B cell (primary cell): ENCODE data around the gene FBXO44. TPM values are rescaled to one million over a fixed set of nuclear protein-coding genes. Genes with fewer than 3 reads are reported as not detected.

ENCODE experiments used
- ATAC-seq: fragments of 200-7000 bp; cut with Tn5 transposase; one replicate; pipeline ENCODE4 v1.10.0; 2021; ENCODE audit warnings: low read depth, mild to moderate bottlenecking, moderate number of reproducible peaks, moderate library complexity
- CTCF ChIA-PET: fragments of 350-600 bp; sonication (Branson Sonifier 250); formaldehyde crosslinking; loops from one replicate; lab custom pipeline; 2021; ENCODE audit warnings: antibody characterized with exemption, inconsistent platforms; lab: Charles Lee
- POLR2A ChIA-PET: fragments of 350-600 bp; sonication (Branson Sonifier 250); formaldehyde crosslinking; loops from one replicate; lab custom pipeline; 2021; ENCODE audit warnings: antibody characterized with exemption; lab: Charles Lee
- DNase-seq: peaks from one replicate; pipeline ENCODE4 v3.0.0; 2013
- H2AFZ ChIP-seq: 2 replicates; pipeline ENCODE4 v1.6.1; 2012; ENCODE audit warnings: mild to moderate bottlenecking, low read depth, low read length; ENCODE audit not compliant: insufficient read depth, poor library complexity, severe bottlenecking
- H3K27ac ChIP-seq, 2 donors: 1 replicate in 1 of 2; 2 replicates in 1 of 2; pipeline ENCODE4 v1.5.1; 2012 to 2013; ENCODE audit warnings: low read length in 2 of 2, mild to moderate bottlenecking in 2 of 2, moderate library complexity in 1 of 2
- H3K27me3 ChIP-seq, 4 experiments: fragments of 200-600 bp in 1 of 4; sonication (generic) in 1 of 4; replicated peaks in 1 of 4; 1 replicate in 2 of 4; 2 replicates in 2 of 4; pipeline versions ENCODE4 v1.6.1 to v1.7.0; 2013 to 2016; ENCODE audit warnings: low read length in 3 of 4, mild to moderate bottlenecking in 2 of 4, mixed read lengths in 1 of 4, moderate library complexity in 1 of 4; ENCODE audit not compliant: insufficient read depth in 4 of 4, control insufficient read depth in 3 of 4; ENCODE audit errors: control extremely low read depth in 1 of 4
- H3K36me3 ChIP-seq, 2 experiments: replicated peaks in 1 of 2; 1 replicate in 1 of 2; 2 replicates in 1 of 2; pipeline versions ENCODE4 v1.6.1 to v1.7.1; 2013; ENCODE audit warnings: low read length in 1 of 2; ENCODE audit not compliant: insufficient read depth in 2 of 2, control insufficient read depth in 1 of 2; ENCODE audit errors: control extremely low read depth in 1 of 2, extremely low read depth in 1 of 2
- H3K4me1 ChIP-seq, 2 donors: fragments of 200-600 bp in 1 of 2; sonication (generic) in 1 of 2; 1 replicate in 1 of 2; 2 replicates in 1 of 2; pipeline versions ENCODE4 v1.5.1 to v1.6.1; 2013 to 2017; ENCODE audit warnings: low read length in 2 of 2; ENCODE audit not compliant: control insufficient read depth in 2 of 2, insufficient read depth in 2 of 2
- H3K4me2 ChIP-seq: replicated peaks from 2 replicates; pipeline ENCODE3; 2012; ENCODE audit warnings: mild to moderate bottlenecking, low read depth, low read length; ENCODE audit not compliant: poor library complexity, severe bottlenecking
- H3K4me3 ChIP-seq, 5 experiments: fragments of 200-600 bp in 1 of 5; sonication (generic) in 1 of 5; 1 replicate in 3 of 5; 2 replicates in 2 of 5; pipeline versions ENCODE4 v1.5.1 to v1.7.0; 2011 to 2016; ENCODE audit warnings: low read length in 4 of 5, mild to moderate bottlenecking in 4 of 5, low read depth in 2 of 5, control low read depth in 1 of 5, moderate library complexity in 1 of 5; ENCODE audit not compliant: insufficient read depth in 1 of 5; ENCODE audit errors: control extremely low read depth in 1 of 5, extremely low read depth in 1 of 5
- H3K79me2 ChIP-seq: fragments of 200-600 bp; sonication (generic); one replicate; pipeline ENCODE4 v1.6.0; 2016; ENCODE audit warnings: low read length; ENCODE audit not compliant: control insufficient read depth, insufficient read depth
- H3K9ac ChIP-seq: fragments of 200-600 bp; sonication (generic); 2 replicates; pipeline ENCODE4 v1.6.1; 2017; ENCODE audit warnings: mild to moderate bottlenecking, low read length, moderate library complexity
- H3K9me3 ChIP-seq, 3 donors: one replicate each; pipeline versions ENCODE4 v1.6.1 to v1.7.1; 2013; ENCODE audit warnings: low read length in 2 of 3; ENCODE audit not compliant: control insufficient read depth in 2 of 3, insufficient read depth in 1 of 3; ENCODE audit errors: control extremely low read depth in 1 of 3
- H4K20me1 ChIP-seq: 2 replicates; pipeline ENCODE4 v1.6.0; 2012; ENCODE audit warnings: mild to moderate bottlenecking, low read length; ENCODE audit not compliant: insufficient read depth, control insufficient read depth, poor library complexity, severe bottlenecking
- H3K27ac Mint-ChIP-seq: one replicate; pipeline ENCODE4 v1.8.0; 2021; ENCODE audit warnings: mixed read lengths
- H3K27me3 Mint-ChIP-seq: one replicate; pipeline ENCODE4 v1.8.0; 2021; ENCODE audit warnings: mixed read lengths
- H3K4me1 Mint-ChIP-seq: one replicate; pipeline ENCODE4 v1.8.0; 2021; ENCODE audit warnings: mixed read lengths
- H3K4me3 Mint-ChIP-seq: one replicate; pipeline ENCODE4 v1.8.0; 2021; ENCODE audit warnings: mixed read lengths
- H3K9me3 Mint-ChIP-seq: one replicate; pipeline ENCODE4 v1.8.0; 2022; ENCODE audit warnings: mixed read lengths; ENCODE audit not compliant: insufficient read depth
- CTCF ChIP-seq: fragments of 200-600 bp; IDR thresholded peaks from one replicate; pipeline ENCODE4 v1.8.0; 2022; ENCODE audit warnings: antibody characterized with exemption, mild to moderate bottlenecking
- EZH2 ChIP-seq: IDR thresholded peaks from 2 replicates; pipeline ENCODE4 v1.6.1; 2012; ENCODE audit warnings: borderline replicate concordance, low read depth, mild to moderate bottlenecking, moderate library complexity, low read length; ENCODE audit not compliant: insufficient read depth, poor library complexity, severe bottlenecking
- WGBS: methylation state at CpG from one replicate; pipeline ENCODE4 v1.1.5; 2013; ENCODE audit warnings: missing lambda C conversion rate; ENCODE audit not compliant: insufficient coverage; 5-methylcytosine and 5-hydroxymethylcytosine counted together
- intact Hi-C: fragments of 100-400 bp; cut with micrococcal nuclease; formaldehyde crosslinking; loops from one replicate; pipeline ENCODE4 v1.10.0; 2022
- polyA plus RNA-seq: library from polyadenylated mRNA; depleted of rRNA; stranded (reverse); fragments of >200 nt; gene quantifications from 2 replicates; pipeline ENCODE4 v1.2.3, GENCODE V29; 2012
- total RNA-seq, 2 donors: library from RNA; stranded (reverse); fragments of 120-200 nt in 1 of 2; gene quantifications; 1 replicate in 1 of 2; 2 replicates in 1 of 2; pipeline versions ENCODE4 v1.2.3 to v1.2.4, GENCODE V29; 2013 to 2022

The FBXO44 gene
- total and polyA plus RNA-seq, 2 donors (not counting 1 experiment from before 2014, with no cell fraction given) = 61.5 to 101 TPM

DNA sequence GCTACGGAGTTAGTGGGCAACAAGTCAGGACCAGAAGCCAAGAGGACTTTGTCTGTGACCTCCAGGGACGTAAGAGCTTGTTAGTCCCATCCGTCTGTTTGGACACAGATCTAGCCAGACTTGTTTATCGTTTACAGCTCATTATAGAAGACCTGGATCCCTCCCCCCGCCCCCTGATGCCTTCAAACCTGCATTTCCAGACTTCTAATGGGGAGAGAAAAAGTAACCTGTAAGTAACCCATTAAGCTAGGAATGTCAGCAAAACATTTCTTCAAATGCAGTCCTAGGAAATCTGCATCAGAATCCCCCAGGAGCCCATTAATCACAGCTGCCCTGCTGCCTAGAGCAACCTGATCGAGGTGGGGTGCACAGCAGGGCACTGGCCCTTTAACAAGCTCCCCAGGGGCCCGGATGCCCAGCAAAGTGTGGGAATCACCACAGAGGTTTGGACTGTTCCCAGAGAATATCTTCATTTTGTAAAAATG is 27.7 kb downstream of the FBXO44 start:
- Histone ChIP-seq H3K4me1 (peaks cover 11 to 20% of the 10 kb centered on the region in 2 donors), H4K20me1 (no peaks in the 10 kb centered on the region), H3K9me3 (no peaks in the 10 kb centered on the region), H2AFZ (peak overlapping the region; percentile 96), H3K27ac (no peak overlapping the region), H3K36me3 (no peaks in the 10 kb centered on the region), H3K4me3 (no peak overlapping the region), H3K27me3 (peaks cover 0 to 4% (median 0%) of the 10 kb centered on the region in 4 experiments), H3K4me2 (peak overlapping the region; percentile 97), H3K9ac (no peak overlapping the region), H3K79me2 (no peaks in the 10 kb centered on the region)
- H3K4me1 Mint-ChIP-seq = peaks cover 20% of the 10 kb centered on the region
- H3K27me3 Mint-ChIP-seq = no peaks in the 10 kb centered on the region
- intact Hi-C loops = loop anchor here (5.0 to 10.0 kb wide), 2 partner anchors 125 to 988 kb away; partner anchors contain the start of genes CLCN6 and MTHFR
- WGBS = 75% methylated on average over 5 of the region's 7 CpGs
- ChIA-PET CTCF (interaction anchor here (0.7 to 4.2 kb wide), 9 partner anchors 8 to 401 kb away, joined by 3 to 23 read pairs (median 5); partner anchors contain the start of gene FBXO6), POLR2A (interaction anchor here (1.4 to 2.5 kb wide), 4 partner anchors 18 to 228 kb away, joined by 6 to 20 read pairs (median 8); partner anchors contain the start of gene FBXO6)
- no peaks in the 10 kb centered on the region for H3K9me3 Mint-ChIP-seq
- peak overlapping the region; percentile 50 for H3K27ac Mint-ChIP-seq
- peak overlapping the region; percentile 92 for H3K4me3 Mint-ChIP-seq
- TF ChIP-seq CTCF = no peak
- DNase-seq = no peak
- ATAC-seq = no peak

DNA sequence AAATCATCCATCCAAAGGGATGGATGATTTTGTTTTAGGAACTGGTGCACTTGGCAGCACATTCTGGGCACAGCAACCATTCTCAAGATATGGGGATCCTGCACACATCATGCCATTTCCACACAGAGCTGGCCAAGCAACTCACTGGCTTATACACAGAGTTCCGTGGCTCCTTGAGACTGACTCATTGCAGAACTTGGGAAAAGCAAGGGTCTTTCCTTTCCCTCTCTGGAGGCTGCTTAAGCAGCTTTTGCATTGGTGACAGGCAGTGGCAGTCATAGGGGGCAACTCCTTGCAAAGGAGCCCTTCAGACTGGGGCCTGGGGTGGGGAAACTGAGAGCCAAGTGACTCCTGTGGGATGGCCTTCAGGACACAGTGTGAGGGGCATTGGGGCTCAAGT is 28.1 kb downstream of the FBXO44 start:
- Histone ChIP-seq H3K9ac (no peak overlapping the region), H4K20me1 (no peaks in the 10 kb centered on the region), H3K79me2 (no peaks in the 10 kb centered on the region), H3K4me3 (no peak overlapping the region), H3K36me3 (no peaks in the 10 kb centered on the region), H3K4me2 (no peak overlapping the region), H3K4me1 (peaks cover 11 to 20% of the 10 kb centered on the region in 2 donors), H3K9me3 (no peaks in the 10 kb centered on the region), H3K27ac (no peak overlapping the region), H3K27me3 (peaks cover 0 to 6% (median 0%) of the 10 kb centered on the region in 4 experiments), H2AFZ (no peak overlapping the region)
- 88% methylated on average over 1 of the region's 1 CpG for WGBS
- Mint-ChIP-seq H3K27ac (no peak overlapping the region), H3K27me3 (peaks cover 3% of the 10 kb centered on the region), H3K4me3 (no peak overlapping the region), H3K4me1 (peaks cover 20% of the 10 kb centered on the region), H3K9me3 (no peaks in the 10 kb centered on the region)
- TF ChIP-seq CTCF (no peak), EZH2 (no peak)
- POLR2A ChIA-PET = interaction anchor here (1.6 kb wide), 1 partner anchor 37 kb away, joined by 9 read pairs; no protein-coding TSS in a partner anchor
- intact Hi-C loops = loop anchor here (5.0 to 10.0 kb wide), 2 partner anchors 125 to 988 kb away; partner anchors contain the start of genes CLCN6 and MTHFR
- CTCF ChIA-PET = interaction anchor here (1.0 to 4.2 kb wide), 5 partner anchors 10 to 37 kb away, joined by 3 to 23 read pairs (median 7); partner anchors contain the start of gene FBXO6
- DNase-seq (no peak), ATAC-seq (no peak)
